GM12801 (cell line): ENCODE measurements around the gene MAOB.

Source experiments
- TF ChIP-seq, protein P1 (sequence below): IDR thresholded peaks from one replicate; pipeline ENCODE4 v1.5.1; 2011; ENCODE audit warnings: control low read depth; ENCODE audit not compliant: insufficient read length; ENCODE audit errors: extremely low read depth

The MAOB gene

GRCh38 chrX:43718956-43719355, 163.3 kb downstream of the MAOB start:
- TF ChIP-seq, protein P1, sequence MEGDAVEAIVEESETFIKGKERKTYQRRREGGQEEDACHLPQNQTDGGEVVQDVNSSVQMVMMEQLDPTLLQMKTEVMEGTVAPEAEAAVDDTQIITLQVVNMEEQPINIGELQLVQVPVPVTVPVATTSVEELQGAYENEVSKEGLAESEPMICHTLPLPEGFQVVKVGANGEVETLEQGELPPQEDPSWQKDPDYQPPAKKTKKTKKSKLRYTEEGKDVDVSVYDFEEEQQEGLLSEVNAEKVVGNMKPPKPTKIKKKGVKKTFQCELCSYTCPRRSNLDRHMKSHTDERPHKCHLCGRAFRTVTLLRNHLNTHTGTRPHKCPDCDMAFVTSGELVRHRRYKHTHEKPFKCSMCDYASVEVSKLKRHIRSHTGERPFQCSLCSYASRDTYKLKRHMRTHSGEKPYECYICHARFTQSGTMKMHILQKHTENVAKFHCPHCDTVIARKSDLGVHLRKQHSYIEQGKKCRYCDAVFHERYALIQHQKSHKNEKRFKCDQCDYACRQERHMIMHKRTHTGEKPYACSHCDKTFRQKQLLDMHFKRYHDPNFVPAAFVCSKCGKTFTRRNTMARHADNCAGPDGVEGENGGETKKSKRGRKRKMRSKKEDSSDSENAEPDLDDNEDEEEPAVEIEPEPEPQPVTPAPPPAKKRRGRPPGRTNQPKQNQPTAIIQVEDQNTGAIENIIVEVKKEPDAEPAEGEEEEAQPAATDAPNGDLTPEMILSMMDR: no peak

- TF ChIP-seq, protein P1: no peak
These were observed 163.7 kb downstream of the MAOB start for GRCh38 chrX:43718546-43718945.

DNA sequence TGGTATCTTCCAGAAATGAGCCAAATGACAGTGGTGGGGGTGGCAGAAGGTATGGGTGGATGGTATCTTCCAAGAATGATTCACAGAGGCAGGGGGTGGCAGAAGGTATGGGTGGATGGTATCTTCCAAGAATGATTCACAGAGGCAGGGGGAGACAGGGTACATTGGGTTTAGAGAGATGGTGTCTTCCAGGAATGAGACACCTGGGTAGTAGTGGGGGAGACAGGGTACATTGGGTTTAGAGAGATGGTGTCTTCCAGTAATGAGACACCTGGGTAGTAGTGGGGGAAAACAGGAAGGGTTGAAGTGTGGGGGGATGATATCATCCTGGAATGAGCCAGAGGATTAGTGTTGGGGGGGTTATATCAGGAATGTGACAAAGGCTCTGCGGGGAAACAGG, 164.2 kb downstream of the MAOB start:
- TF ChIP-seq, protein P1: no peak

GRCh38 chrX:43717161-43717560, 165.1 kb downstream of the MAOB start:
- TF ChIP-seq, protein P1: no peak

GRCh38 chrX:43716696-43717095, 165.6 kb downstream of the MAOB start:
- TF ChIP-seq, protein P1: no peak
